Measurements from ENCODE around the gene RBPJ.

RBPJ gene

DNA sequence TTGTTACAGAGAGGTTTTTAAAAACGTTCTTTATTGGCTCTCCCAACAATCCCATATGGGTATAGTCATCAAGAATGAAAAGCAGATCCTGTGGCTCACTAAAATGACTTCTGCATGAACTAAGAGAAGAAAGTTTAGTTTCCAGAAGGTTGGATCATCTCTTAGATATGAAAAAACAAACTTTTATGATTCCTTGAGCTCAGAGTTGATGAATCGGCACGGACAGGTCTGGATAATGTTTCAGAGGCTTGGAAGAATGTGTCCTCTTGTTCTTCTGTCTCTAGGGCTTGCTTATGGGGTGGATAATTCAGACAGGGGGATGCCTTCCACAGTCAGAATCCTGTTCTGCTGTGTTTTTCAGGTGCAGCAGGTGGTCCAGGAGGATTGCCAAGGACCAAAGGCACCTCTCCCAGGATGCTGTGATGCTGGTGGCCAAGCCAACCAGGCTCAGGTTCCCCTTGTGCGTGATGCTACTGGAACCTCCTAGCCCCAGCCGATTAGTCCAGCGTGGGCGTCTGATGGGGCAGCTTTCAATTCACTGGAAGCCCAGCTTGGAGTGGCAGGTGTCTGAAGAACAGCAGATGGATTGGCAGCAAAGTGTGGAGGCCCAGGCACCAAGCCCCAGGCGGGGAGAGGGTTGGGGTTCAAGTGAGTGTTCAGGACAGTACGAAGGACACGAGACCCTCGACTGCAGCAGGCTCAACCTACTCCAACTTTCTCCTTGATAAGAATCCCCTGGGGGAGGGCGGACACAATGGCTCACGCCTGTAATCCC lies 139.1 kb downstream of the RBPJ start:
- DNase-seq (ENCODE audit: low read depth): peak; percentile 60

DNA sequence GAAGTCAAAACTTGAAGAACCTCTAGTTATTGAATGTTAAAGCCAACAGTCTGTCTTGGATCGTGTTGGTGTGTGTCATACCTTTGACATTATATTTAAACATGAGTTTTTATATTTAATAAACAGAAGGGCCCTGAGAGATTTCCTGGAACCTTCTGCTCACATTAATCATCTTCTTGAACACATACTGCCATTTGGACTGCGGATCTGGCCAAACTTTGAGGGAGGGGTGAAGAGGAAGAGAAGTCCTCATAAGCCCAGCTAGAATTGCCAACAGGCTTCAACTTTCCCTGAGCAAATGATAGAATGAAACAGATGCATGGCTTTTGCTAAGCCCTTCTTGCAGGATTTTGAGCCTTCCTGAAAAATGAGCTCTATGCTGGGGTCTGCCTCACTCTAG lies 142.1 kb downstream of the RBPJ start:
- no peak for DNase-seq (ENCODE audit: low read depth)

DNA sequence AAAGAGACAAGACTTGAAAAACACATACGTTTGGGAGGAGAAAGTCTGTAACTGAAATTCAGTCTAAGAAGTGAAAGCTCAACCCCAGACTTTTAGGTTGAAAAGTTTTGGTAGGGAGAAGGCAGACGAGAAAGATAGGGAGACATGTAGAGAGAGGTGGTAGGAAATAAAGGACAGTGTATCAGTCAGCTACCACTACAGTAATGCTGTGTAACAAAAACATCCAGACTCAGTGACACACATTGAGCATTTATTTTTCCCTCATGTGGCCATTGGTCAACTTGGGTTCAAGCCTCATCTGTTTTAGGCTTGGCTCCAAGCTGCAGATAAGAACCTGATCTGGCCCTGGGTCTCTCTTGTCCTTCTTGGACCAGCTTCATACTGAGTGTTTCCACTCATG lies 142.6 kb downstream of the RBPJ start:
- DNase-seq (ENCODE audit: low read depth): no peak

DNA sequence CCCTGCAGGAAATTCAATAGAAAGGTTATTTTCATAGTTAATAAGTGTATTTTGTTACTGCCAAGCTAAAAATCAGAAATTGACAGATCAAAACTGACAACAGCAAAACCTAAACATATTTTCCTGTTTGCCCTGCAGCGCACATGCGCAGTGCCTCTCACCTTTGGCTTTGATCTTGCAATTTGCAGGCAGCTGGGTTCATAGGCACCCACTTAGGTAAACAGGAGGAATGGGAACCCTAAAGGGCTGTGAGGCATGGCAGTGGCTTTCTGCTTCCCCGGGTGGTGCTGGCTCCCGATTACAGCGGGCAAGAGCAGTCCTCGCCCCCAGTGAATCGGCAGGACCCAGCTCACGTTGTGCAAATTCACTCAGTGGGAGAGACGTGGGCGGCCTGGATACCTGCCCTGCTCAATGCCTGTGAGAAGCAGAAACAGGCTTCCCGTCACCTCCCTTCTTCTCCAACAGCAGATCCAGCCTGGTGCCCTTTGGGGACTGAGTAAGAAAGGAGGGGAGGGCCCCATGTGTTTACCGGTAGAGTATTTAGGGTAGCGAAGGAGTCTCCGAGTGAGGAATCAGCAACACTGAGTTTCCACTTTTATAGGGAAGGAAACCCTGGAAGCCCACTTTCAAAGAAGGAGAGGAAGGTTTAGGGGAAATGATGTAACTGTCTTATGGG lies 143.7 kb downstream of the RBPJ start:
- DNase-seq (ENCODE audit: low read depth): no peak

DNA sequence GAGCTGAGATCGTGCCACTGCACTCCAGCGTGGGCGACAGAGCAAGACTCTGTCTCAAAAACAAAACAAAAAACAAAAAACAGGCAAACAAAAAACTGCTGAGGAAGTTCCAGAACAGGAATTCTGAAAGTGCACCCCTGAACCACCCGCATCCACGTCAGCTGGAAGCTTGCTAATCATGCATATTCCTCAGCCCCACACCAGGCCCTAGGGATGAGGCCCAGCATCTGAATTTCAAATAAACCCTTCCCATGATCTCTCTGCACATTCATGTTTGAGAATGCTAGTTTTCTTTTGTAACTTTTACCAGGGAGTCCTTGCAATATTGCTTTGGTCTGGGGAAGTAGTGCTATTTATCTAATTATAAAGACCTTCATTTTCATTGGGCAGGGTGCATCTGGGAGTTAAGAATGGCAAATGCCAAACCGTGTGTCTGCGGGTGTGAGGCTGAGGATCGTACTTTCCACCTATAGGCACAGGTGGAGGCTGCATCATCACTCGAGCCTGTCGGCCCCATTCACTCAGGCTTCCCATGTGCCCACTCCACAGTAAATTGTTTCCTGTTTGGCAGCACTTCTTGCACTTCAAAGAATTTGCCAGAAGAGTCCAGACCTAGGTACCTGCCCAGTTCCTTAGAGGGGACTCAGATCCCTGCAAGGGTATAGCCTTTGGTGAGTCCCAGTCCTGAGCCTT lies 145.9 kb downstream of the RBPJ start:
- no peak for DNase-seq (ENCODE audit: low read depth)

DNA sequence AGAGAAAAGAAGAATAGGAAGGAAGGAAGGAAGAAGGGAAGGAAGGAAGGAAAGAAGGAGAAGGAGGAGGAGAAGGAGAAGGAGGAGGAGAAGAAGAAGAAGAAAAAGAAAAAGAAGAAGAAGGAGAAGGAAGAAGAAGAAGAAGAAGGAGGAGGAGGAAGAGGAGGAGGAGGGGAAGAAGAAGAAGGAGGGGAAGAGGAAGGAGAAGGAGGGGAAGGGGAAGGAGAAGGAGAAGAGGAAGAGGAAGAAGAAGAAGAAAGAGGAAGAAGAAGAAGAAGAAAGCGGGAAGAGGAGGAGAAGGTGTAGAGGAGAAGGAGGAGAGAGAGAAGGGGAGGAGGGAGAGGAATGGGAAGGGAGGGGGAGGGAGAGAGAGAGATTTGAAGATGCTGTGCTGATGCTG lies 146.9 kb downstream of the RBPJ start:
- DNase-seq (ENCODE audit: low read depth): no peak

DNA sequence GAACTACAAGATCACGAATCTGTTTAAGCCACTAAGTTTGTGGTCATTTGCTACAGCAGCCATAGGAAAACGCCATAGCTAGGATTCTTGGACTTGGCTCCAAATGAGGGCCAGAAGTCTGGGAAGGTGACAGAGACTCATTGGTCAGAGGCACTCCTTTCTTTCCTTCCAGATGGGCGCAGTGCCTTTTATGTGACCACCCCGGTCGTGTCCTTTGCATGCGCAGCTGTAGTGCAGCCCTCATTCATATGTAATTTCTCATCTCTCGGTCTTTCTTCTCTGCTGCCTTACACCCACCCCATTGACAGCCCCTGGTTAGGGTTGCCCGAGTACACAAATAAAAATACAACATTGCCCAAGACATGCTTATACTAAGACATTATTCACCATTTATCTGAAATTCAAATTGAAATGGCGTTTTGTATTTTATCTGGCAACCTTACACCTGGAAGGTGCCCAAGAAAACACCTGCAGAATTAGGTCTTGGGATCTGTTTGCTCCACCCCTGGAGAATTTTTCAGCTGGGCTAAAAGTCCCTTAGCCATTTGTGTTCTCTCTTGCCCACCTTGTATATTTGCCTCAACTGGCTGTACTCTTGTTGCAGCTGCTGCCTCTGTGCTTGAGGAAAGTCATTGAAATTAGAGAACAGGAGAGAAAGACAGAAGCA lies 147.6 kb downstream of the RBPJ start:
- DNase-seq (ENCODE audit: low read depth): no peak

DNA sequence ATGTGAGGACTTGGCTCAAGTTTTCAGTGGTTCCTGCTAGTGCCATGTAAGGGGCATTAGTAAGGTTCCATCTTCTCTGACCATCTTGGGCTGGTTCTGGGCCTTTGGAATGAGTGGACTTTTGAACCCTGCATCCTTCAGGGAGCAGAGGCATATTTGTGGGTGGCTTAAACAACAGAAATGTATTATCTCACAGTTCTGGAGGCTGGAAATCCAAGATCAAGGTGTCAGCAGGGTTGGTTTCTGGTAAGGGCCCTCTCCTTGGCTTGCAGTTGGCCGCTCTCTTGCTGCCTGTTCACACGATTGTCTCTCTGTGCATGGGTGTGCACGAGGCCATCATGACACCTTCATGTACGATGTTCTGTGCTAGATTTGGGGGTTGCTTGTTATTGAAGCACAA lies 148.2 kb downstream of the RBPJ start:
- no peak for DNase-seq (ENCODE audit: low read depth)

DNA sequence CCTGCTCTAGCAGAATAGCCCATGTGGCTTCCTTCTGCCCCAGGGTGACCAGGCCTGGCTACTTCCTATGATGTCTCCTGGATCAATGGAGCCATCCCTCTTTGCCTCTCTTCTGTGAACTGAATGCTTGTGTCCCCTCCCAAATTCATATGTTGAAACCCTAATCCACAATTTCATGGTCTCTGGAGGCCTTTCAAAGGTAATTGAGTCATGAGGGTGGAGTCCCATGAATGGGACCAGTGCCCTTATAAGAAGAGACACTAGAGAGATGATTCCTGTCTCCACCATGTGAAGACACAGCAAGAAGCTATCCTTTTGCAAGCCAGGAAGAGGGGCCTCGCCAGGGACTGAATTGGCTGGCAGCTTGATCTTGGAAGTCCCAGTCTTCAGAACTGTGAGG lies 151.1 kb downstream of the RBPJ start:
- no peak for DNase-seq (ENCODE audit: low read depth)

DNA sequence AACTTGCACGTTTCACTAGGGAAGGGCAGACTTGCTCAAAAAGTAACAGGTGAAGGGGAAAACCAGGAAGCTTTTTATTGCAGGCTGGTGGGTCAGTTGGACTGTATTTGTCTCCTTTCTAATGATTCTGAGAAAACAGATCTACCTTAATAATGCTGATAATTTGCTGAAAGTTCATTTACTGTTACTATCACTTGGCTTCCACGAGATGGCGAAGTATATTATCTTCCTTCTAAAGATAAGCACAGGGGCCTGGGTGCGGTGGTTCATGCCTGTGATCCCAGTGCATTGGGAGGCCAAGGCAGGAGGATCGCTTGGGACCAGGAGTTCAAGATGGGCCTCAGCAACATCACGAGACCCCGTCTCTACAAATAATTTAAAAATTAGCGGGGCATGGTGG lies 153.1 kb downstream of the RBPJ start:
- no peak for DNase-seq (ENCODE audit: low read depth)

DNA sequence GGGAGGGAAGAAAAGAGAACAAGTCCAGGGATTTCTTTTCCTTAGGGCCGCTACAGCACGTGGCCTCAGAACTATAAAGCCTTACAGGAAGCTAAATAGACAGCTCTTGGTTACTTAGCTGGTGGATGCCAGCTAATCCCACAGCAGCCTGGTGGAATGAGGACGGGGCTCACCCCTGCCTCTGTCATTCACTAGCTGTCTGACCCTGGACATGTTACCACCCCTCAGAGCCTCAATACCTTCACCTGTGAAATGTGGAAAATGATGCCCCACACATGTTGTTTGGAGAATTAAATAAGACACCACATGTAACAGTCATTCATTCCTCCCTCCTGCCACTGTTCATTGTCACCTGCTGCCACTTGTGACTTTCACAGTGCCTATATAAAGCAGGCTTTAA lies 153.7 kb downstream of the RBPJ start:
- no peak for DNase-seq (ENCODE audit: low read depth)

DNA sequence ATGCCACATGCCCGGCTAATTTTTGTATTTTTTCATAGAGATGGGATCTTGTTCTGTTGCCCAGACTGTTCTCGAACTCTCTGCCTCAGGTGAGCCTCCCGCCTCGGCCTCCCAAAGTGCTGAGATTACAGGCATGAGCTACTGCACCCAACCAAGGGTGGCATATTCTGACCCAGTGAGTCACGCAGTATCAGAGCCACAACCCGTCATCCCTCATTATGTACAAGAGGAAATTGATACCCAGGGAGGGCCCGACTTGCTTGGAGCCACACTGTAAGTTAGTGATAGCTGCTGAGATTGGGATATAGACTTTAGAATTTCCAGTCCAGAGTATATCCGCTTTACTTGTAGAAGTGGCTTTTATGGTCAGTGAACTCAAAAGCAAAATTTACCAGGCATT lies 154.9 kb downstream of the RBPJ start:
- no peak for DNase-seq (ENCODE audit: low read depth)

DNA sequence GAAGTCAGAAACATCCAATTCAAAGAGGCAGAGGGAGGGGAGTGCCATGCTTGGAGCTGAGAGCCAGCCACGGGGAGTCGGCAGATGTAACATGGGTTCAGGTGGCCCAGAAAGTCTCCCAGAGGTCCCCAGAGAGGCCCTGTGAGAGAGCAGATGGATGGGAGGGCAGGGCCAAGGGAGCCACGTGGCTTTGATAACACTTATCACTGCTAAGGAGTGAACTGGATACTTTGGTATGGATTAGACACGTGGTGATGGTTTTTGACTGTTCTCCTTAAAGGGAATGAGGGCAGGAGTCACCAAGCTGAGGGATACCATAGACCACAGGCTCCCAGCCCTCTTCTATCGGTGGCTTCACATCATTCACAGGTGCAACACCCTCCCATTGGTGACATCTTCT lies 155.7 kb downstream of the RBPJ start:
- no peak for DNase-seq (ENCODE audit: low read depth)

DNA sequence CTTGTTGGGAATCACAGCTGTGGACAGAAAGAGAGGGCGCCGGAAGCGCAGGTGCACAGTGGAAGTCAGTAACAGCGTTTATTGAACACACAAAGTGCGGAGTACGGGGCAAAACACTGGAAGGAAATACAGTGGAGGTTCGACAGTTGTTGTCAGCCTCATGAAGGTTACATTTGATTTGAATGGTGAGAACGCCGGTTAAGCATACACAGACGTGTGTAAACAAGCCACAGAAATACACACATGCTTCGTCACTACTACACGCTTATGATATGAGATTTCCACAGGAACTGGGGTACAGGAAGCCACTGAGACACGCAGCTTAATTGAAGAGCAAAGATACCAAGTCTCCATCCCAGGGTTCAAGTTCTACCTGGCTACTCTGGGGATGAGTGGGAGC lies 157.5 kb downstream of the RBPJ start:
- DNase-seq (ENCODE audit: low read depth): no peak

DNA sequence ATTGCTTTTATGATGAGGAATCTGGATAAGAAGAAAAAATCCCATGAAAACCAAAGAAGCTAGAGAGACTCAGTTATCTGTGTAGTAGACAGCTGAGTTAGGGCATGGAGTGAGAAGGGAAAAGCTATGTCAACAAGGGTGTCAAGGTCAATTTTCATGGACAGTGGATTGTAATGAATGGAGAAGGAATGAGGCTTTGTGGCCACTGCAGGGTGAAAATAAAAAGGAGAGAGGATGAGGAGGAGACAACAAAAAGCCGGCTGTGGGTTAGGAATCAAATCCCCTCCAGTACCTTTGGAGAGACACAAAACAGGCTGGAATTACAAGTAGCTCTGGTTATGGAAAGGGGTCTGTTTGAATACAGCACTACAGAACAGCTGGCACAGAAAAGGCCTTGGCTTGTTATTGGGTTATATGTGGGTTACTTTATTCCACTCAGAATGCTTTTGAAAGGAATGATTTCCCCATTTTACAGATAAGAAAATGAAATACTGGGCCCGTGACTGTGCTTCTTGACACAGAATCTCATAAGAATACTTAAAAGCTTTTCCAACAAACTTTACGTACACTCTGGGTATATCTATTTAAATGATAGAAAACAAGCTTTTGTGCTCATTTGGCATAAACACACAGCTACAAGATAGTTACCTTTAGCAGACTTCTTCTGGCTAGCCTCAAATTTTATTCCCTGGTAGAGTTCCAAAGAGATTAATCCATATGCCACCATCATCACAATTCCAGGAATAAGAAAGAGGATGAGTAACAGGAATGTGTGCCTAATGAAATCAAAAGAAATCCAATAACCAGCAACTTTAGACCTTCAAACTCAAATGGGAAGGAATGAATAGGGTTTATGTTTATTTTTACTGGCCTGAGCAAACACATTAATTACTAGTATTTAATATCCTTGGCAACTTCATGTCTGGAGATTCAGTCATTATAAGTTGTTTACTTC lies 162.0 kb downstream of the RBPJ start:
- no peak for DNase-seq (ENCODE audit: low read depth)

DNA sequence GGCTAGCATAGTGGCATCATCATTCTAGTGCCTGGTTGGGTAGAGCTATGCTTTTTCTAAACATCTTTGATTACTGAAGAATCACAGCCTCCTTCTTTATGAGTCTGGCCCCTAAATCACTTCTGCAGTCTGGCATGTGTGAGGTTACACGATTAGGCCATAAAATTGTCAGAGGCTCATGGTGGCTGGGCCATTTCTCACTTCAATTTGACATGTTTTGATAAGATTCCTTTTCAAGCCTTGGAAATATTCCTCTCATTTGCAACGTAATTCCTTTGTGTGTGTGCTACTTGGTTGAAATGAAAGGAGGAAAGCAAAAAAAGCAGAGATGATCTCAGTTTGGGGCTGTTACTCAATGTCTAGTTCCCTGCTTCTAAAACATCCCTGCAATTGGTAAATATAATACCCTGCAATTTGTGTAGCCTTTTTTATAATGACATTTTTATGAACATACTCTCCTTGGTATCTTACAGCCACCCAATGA lies 163.3 kb downstream of the RBPJ start:
- no peak for DNase-seq (ENCODE audit: low read depth)

DNA sequence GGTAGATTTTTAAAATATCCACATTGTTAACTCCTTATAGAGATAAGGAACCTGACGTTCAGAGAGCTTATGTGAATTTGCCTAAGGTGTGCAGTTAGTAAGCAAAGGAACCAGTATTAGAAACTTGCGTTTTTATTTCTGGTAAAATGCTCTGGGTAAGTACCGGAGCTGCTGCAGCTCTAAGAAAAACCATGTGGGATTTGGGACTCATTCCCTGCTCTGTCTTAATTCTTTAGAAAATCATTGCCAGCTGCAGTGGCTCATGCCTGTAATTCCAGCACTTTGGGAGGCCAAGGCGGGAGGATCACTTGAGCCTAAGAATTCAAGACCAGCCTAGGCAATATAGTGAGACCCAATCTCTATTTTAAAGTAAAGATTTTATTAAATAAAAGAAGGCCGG lies 163.7 kb downstream of the RBPJ start:
- no peak for DNase-seq (ENCODE audit: low read depth)

All from non-pigmented ciliary epithelial cell (primary cell).